HT-29 (cell line): ENCODE data around the gene ATP8A2. TPM values are rescaled to one million over a fixed set of nuclear protein-coding genes. Genes with fewer than 3 reads are reported as not detected.

Source experiments
- DNase-seq: peaks from one replicate; pipeline ENCODE4 v3.0.0-alpha.2; 2015; ENCODE audit warnings: low spot score
- total RNA-seq: library from RNA; depleted of rRNA; stranded (reverse); fragments of >200 nt; shearing (Covaris generic); gene quantifications from 2 replicates; pipeline ENCODE4 v1.2.3, GENCODE V29; 2014

Gene ATP8A2
- total RNA-seq, 1 experiment from 2014 or later = not detected

- no peak for DNase-seq
Measured at GRCh38 chr13:26029581-26030136, 657.9 kb downstream of the ATP8A2 start.

- no peak for DNase-seq
Measured at GRCh38 chr13:26030331-26030730, 658.6 kb downstream of the ATP8A2 start.

GRCh38 chr13:26034018-26034417 lies 662.2 kb downstream of the ATP8A2 start:
- DNase-seq = no peak

GRCh38 chr13:26036383-26036782 lies 664.6 kb downstream of the ATP8A2 start:
- no peak for DNase-seq

- DNase-seq = peak; percentile 62
Measured at GRCh38 chr13:26037302-26037701, 665.5 kb downstream of the ATP8A2 start.

- DNase-seq = no peak
Measured at GRCh38 chr13:26038931-26039475, 667.2 kb downstream of the ATP8A2 start.

GRCh38 chr13:26041444-26041843 lies 669.7 kb downstream of the ATP8A2 start:
- DNase-seq = no peak

- DNase-seq = no peak
Measured at GRCh38 chr13:26042785-26043184, 671.0 kb downstream of the ATP8A2 start.

GRCh38 chr13:26045142-26045541 lies 673.4 kb downstream of the ATP8A2 start:
- no peak for DNase-seq

- no peak for DNase-seq
Measured at GRCh38 chr13:26046639-26047038, 674.9 kb downstream of the ATP8A2 start.

- no peak for DNase-seq
Measured at GRCh38 chr13:26047040-26047439, 675.3 kb downstream of the ATP8A2 start.

- DNase-seq = no peak
Measured at GRCh38 chr13:26048741-26049140, 677.0 kb downstream of the ATP8A2 start.

- no peak for DNase-seq
Measured at GRCh38 chr13:26050568-26051230, 678.9 kb downstream of the ATP8A2 start.

GRCh38 chr13:26051231-26051656 lies 679.5 kb downstream of the ATP8A2 start:
- no peak for DNase-seq

- no peak for DNase-seq
Measured at GRCh38 chr13:26051657-26052311, 680.0 kb downstream of the ATP8A2 start, which contains the start of gene SHISA2. Gene SHISA2, minus strand, starts transcription at chr13:26052016. Its CDS starts 1,041 bp downstream, at chr13:26050975.

- no peak for DNase-seq
Measured at GRCh38 chr13:26052337-26052736, 680.6 kb downstream of the ATP8A2 start.

- no peak for DNase-seq
Measured at GRCh38 chr13:26053418-26053980, 681.7 kb downstream of the ATP8A2 start.

GRCh38 chr13:26054896-26055295 lies 683.1 kb downstream of the ATP8A2 start:
- DNase-seq = no peak

- DNase-seq = no peak
Measured at GRCh38 chr13:26058704-26059103, 686.9 kb downstream of the ATP8A2 start.

GRCh38 chr13:26060357-26060756 lies 688.6 kb downstream of the ATP8A2 start:
- DNase-seq = no peak

- no peak for DNase-seq
Measured at GRCh38 chr13:26061256-26061655, 689.5 kb downstream of the ATP8A2 start.

- DNase-seq = no peak
Measured at GRCh38 chr13:26061947-26062346, 690.2 kb downstream of the ATP8A2 start.
